ENCODE results near the gene LRRTM3.

- no peak for TF ChIP-seq EZH2 (IDR thresholded peaks at IDR 0.05; ENCODE audit: low read depth, unreplicated experiment)
- no peak for TF ChIP-seq CTCF (conservative IDR thresholded peaks at IDR 0.05; ENCODE audit: low read depth in 2 of 2)
- TF ChIP-seq POLR2AphosphoS5 (IDR thresholded peaks at IDR 0.05; ENCODE audit: low read depth) = no peak
- no peak for TF ChIP-seq REST (IDR thresholded peaks at IDR 0.05; ENCODE audit: unreplicated experiment)
- TF ChIP-seq EZH2phosphoT487 (IDR thresholded peaks at IDR 0.05; ENCODE audit: unreplicated experiment) = no peak
- TF ChIP-seq JUNB (IDR thresholded peaks at IDR 0.05; ENCODE audit: unreplicated experiment) = no peak
- no peak for TF ChIP-seq CREB1 (CRISPR knock-in tag; IDR thresholded peaks at IDR 0.05; ENCODE audit: low read depth)
- no peak for TF ChIP-seq ZNF462 (CRISPR knock-in tag; IDR thresholded peaks at IDR 0.05)
Measured at GRCh38 chr10:66990143-66990830, 64.5 kb downstream of the LRRTM3 start.
